Activated CD8-positive, alpha-beta memory T cell treated with anti-CD3 and anti-CD28 coated beads for 1 hour (primary cell): ENCODE results near the gene PIP4K2A.
A peak's percentile ranks its signal among the peaks of the same experiment; 100 is the strongest.
"Not testable (repeated sequence)": the region's sequence is repeated elsewhere in the genome, so short reads cannot be mapped to it uniquely, and the experiment has no call there.

ENCODE experiments used
- DNase-seq, 2 donors: peaks; one replicate each; pipeline ENCODE4 v3.0.0-alpha.2; 2020; ENCODE audit warnings: low read depth in 1 of 2; ENCODE audit errors: extremely low read depth in 1 of 2

The PIP4K2A gene

GRCh38 chr10:22697101-22697500 lies 17.3 kb downstream of the PIP4K2A start:
- no peak for DNase-seq

GRCh38 chr10:22693860-22694259 lies 20.5 kb downstream of the PIP4K2A start:
- DNase-seq = no peak

GRCh38 chr10:22693371-22693784 lies 21.0 kb downstream of the PIP4K2A start:
- no peak for DNase-seq

GRCh38 chr10:22692119-22692518 lies 22.3 kb downstream of the PIP4K2A start:
- DNase-seq = not testable (repeated sequence)

GRCh38 chr10:22690614-22691431 lies 23.6 kb downstream of the PIP4K2A start:
- DNase-seq = no peak

GRCh38 chr10:22690158-22690557 lies 24.2 kb downstream of the PIP4K2A start:
- DNase-seq = no peak

GRCh38 chr10:22686347-22686746 lies 28.0 kb downstream of the PIP4K2A start:
- no peak for DNase-seq

- no peak for DNase-seq
These were observed 28.5 kb downstream of the PIP4K2A start for GRCh38 chr10:22685926-22686325.

GRCh38 chr10:22684699-22685098 lies 29.7 kb downstream of the PIP4K2A start:
- no peak for DNase-seq

GRCh38 chr10:22683140-22683389 lies 31.3 kb downstream of the PIP4K2A start:
- no peak for DNase-seq

- DNase-seq = peak in 1 of 2 donors; percentile 48
These were observed 31.9 kb downstream of the PIP4K2A start for GRCh38 chr10:22682237-22683139.

GRCh38 chr10:22681783-22682183 lies 32.6 kb downstream of the PIP4K2A start:
- DNase-seq = no peak

GRCh38 chr10:22681301-22681700 lies 33.1 kb downstream of the PIP4K2A start:
- no peak for DNase-seq

GRCh38 chr10:22679608-22680007 lies 34.8 kb downstream of the PIP4K2A start:
- no peak for DNase-seq

GRCh38 chr10:22677333-22677732 lies 37.0 kb downstream of the PIP4K2A start:
- DNase-seq = no peak

- DNase-seq = no peak
These were observed 37.9 kb downstream of the PIP4K2A start for GRCh38 chr10:22676435-22676834.

- DNase-seq = no peak
These were observed 39.8 kb downstream of the PIP4K2A start for GRCh38 chr10:22674573-22674930.

- DNase-seq = no peak
These were observed 40.4 kb downstream of the PIP4K2A start for GRCh38 chr10:22673785-22674572.

- DNase-seq = no peak
These were observed 41.3 kb downstream of the PIP4K2A start for GRCh38 chr10:22673091-22673392.

GRCh38 chr10:22672319-22673090 lies 41.9 kb downstream of the PIP4K2A start:
- DNase-seq = no peak

- no peak for DNase-seq
These were observed 43.6 kb downstream of the PIP4K2A start for GRCh38 chr10:22670788-22671187.
